PC-3 (cell line): Measurements from ENCODE around the gene TBXA2R. TPM values are rescaled to one million over a fixed set of nuclear protein-coding genes. Genes with fewer than 3 reads are reported as not detected.

ENCODE experiments used
- ATAC-seq: fragments of 200-7000 bp; cut with Tn5 transposase; 2 replicates; pipeline ENCODE4 v1.9.1; 2020; ENCODE audit warnings: mild to moderate bottlenecking, moderate library complexity
- Bru-seq: library from RNA; stranded (reverse); fragments of 400-500 nt; gene quantifications from one replicate; lab custom pipeline; 2021; lab: Mats Ljungman, UMichigan
- BruChase-seq, 2 experiments: library from RNA; stranded (reverse); fragments of 400-500 nt; gene quantifications; one replicate each; lab custom pipeline; 2021; lab: Mats Ljungman, UMichigan
- BruUV-seq: library from RNA; stranded (reverse); fragments of 400-500 nt; replicated peaks from 2 replicates; lab custom pipeline; 2021; lab: Mats Ljungman, UMichigan
- CTCF ChIA-PET: fragments of 300-600 bp; sonication (Branson Sonifier 250); formaldehyde crosslinking; loops from one replicate; lab custom pipeline; 2022; ENCODE audit warnings: antibody characterized with exemption; lab: Charles Lee
- POLR2A ChIA-PET: fragments of 300-600 bp; sonication (Branson Sonifier 250); formaldehyde crosslinking; loops from one replicate; lab custom pipeline; 2022; ENCODE audit warnings: antibody characterized with exemption; ENCODE audit not compliant: unreplicated experiment; lab: Charles Lee
- DNase-seq: peaks from one replicate; pipeline ENCODE4 v3.0.0-alpha.2; 2015
- H2AFZ ChIP-seq: fragments of 300-600 bp; sonication (generic); 2 replicates; pipeline ENCODE4 v1.6.0; 2016; ENCODE audit warnings: antibody characterized with exemption, low read length
- H3F3A ChIP-seq: fragments of 300-600 bp; sonication (generic); one replicate; pipeline ENCODE4 v1.6.0; 2017; ENCODE audit warnings: antibody characterized with exemption, low read length, control low read depth, mild to moderate bottlenecking; ENCODE audit not compliant: unreplicated experiment
- H3K27ac ChIP-seq: fragments of 300-600 bp; sonication (generic); 2 replicates; pipeline ENCODE4 v1.5.1; 2016; ENCODE audit warnings: mild to moderate bottlenecking, low read length
- H3K27me3 ChIP-seq: fragments of 300-600 bp; sonication (generic); 2 replicates; pipeline ENCODE4 v1.6.1; 2016; ENCODE audit warnings: low read length, mixed read lengths
- H3K36me3 ChIP-seq: fragments of 300-600 bp; sonication (generic); 2 replicates; pipeline ENCODE4 v1.6.1; 2016; ENCODE audit warnings: low read depth, mixed run types, low read length, mixed read lengths
- H3K4me1 ChIP-seq: fragments of 300-600 bp; sonication (generic); 2 replicates; pipeline ENCODE4 v1.5.1; 2016; ENCODE audit warnings: low read length; ENCODE audit not compliant: insufficient read depth
- H3K4me2 ChIP-seq: fragments of 300-600 bp; sonication (generic); 2 replicates; pipeline ENCODE4 v1.6.0; 2016; ENCODE audit warnings: low read length
- H3K4me3 ChIP-seq: fragments of 300-600 bp; sonication (generic); 2 replicates; pipeline ENCODE4 v1.5.1; 2016; ENCODE audit warnings: mild to moderate bottlenecking, low read length, mixed read lengths
- H3K79me2 ChIP-seq: fragments of 300-600 bp; sonication (generic); 2 replicates; pipeline ENCODE4 v1.6.1; 2017; ENCODE audit warnings: low read length, mixed read lengths
- H3K9ac ChIP-seq: fragments of 300-600 bp; sonication (generic); 2 replicates; pipeline ENCODE4 v1.6.0; 2016; ENCODE audit warnings: mild to moderate bottlenecking, low read length
- H3K9me2 ChIP-seq: fragments of 300-600 bp; sonication (generic); replicated peaks from 2 replicates; pipeline ENCODE4 v1.6.1; 2016; ENCODE audit warnings: mixed run types, low read length, mixed read lengths
- H3K9me3 ChIP-seq: fragments of 300-600 bp; sonication (generic); 2 replicates; pipeline ENCODE4 v1.6.1; 2016; ENCODE audit warnings: low read length, mixed read lengths
- H4K20me1 ChIP-seq: fragments of 300-600 bp; sonication (generic); 2 replicates; pipeline ENCODE4 v1.6.1; 2016; ENCODE audit warnings: low read length, mixed read lengths
- EZH2 ChIP-seq: fragments of 300-600 bp; sonication (generic); IDR thresholded peaks from one replicate; pipeline ENCODE4 v1.6.1; 2017; ENCODE audit warnings: antibody characterized with exemption, mild to moderate bottlenecking, low read length; ENCODE audit not compliant: unreplicated experiment
- EZH2phosphoT487 ChIP-seq: fragments of 300-600 bp; sonication (generic); IDR thresholded peaks from 2 replicates; pipeline ENCODE4 v1.6.1; 2018; ENCODE audit warnings: mild to moderate bottlenecking, antibody characterized with exemption, low read length, borderline replicate concordance
- intact Hi-C: fragments of 100-400 bp; cut with micrococcal nuclease; formaldehyde crosslinking; loops from 2 replicates; pipeline ENCODE4 v1.9.0; 2023
- long read RNA-seq: library from polyadenylated mRNA; unstranded; transcript quantifications from one replicate; pipeline ENCODE4 v2.0.0, GENCODE V29; 2021; ENCODE audit not compliant: unreplicated experiment
- total RNA-seq: library from RNA; depleted of rRNA; stranded (reverse); fragments of >200 nt; gene quantifications from 2 replicates; pipeline ENCODE4 v1.2.3, GENCODE V29; 2014; rRNA removed
- TF ChIP-seq, protein P1 (sequence below): fragments of 300-600 bp; sonication (generic); conservative IDR thresholded peaks from 2 replicates; pipeline ENCODE4 v1.5.1; 2017; ENCODE audit warnings: antibody characterized with exemption, low read depth, mild to moderate bottlenecking, low read length

TBXA2R gene
- total RNA-seq (0.77 and 1.0 TPM in 2 replicates), Bru-seq, nascent RNA (percentile 24 among the genes with signal in this experiment), BruChase-seq, experiment 1, labeled RNA remaining after a 6-hour chase (percentile 27 among the genes with signal in this experiment), BruChase-seq, experiment 2, labeled RNA remaining after a 2-hour chase (percentile 23 among the genes with signal in this experiment)
- long read RNA-seq, partial matches to known transcripts, result 0 of 4 reads
- long read RNA-seq, other reads (novel, unspliced or antisense), result 0 of 4 reads

DNA sequence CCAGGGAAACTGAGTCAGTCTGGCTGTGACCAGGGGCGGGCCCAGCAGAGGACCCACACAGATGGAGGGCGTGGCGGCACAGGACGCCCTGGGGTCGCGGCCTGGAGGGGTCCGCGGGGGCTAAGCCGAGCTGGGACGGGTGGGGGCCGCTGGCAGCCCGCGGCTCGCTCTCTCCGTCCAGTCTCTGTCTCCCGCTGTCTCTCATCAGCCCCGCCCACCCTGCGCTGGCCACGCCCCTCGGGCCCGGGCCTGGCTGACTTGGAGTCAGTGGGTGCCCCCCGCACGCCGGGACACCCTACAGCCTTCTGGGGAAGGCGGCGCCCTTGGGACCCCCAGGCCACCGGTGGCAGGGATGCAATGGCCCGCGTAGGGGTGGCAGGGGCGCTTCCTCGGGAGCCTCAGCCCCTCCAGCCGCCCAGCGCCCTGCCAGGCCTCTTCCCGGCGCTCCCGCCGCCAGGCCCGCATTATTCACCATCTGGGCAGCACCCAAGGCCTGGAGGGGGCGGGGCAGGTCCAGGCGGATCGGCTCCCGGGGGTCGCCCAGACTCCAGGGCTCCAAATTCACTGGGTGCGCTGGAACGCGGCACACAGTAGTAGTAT is at the start of gene TBXA2R:
TSS of gene TBXA2R (minus strand) at position 186 of the 600 bp plus-strand sequence. CDS start 6,241 bp downstream, outside the sequence.
- Histone ChIP-seq H3K27ac (no peak within 1 kb of the TSS), H3K4me3 (peak within 1 kb of the TSS; percentile 66), H3K4me1 (peaks cover 16% of the 10 kb centered on the region; the same call in 1 of the 2 replicates), H3K9me3 (no peaks in the 10 kb centered on the region), H3F3A (no peaks in the 10 kb centered on the region), H3K4me2 (peak within 1 kb of the TSS; percentile 88), H4K20me1 (no peaks in the 10 kb centered on the region), H3K9me2 (no peaks in the 10 kb centered on the region), H2AFZ (peak within 1 kb of the TSS; percentile 69), H3K36me3 (no peaks in the 10 kb centered on the region), H3K79me2 (no peaks in the 10 kb centered on the region), H3K27me3 (no peaks in the 10 kb centered on the region), H3K9ac (peak within 1 kb of the TSS; percentile 61)
- TF ChIP-seq, protein P1, sequence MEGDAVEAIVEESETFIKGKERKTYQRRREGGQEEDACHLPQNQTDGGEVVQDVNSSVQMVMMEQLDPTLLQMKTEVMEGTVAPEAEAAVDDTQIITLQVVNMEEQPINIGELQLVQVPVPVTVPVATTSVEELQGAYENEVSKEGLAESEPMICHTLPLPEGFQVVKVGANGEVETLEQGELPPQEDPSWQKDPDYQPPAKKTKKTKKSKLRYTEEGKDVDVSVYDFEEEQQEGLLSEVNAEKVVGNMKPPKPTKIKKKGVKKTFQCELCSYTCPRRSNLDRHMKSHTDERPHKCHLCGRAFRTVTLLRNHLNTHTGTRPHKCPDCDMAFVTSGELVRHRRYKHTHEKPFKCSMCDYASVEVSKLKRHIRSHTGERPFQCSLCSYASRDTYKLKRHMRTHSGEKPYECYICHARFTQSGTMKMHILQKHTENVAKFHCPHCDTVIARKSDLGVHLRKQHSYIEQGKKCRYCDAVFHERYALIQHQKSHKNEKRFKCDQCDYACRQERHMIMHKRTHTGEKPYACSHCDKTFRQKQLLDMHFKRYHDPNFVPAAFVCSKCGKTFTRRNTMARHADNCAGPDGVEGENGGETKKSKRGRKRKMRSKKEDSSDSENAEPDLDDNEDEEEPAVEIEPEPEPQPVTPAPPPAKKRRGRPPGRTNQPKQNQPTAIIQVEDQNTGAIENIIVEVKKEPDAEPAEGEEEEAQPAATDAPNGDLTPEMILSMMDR, result no peak
- TF ChIP-seq EZH2 (no peak), EZH2phosphoT487 (no peak)
- no TSS peak for BruUV-seq
- intact Hi-C loops, result no loop called here
- ATAC-seq (peak; percentile 79), DNase-seq (peak; percentile 59)
- ChIA-PET POLR2A (no interaction called here), CTCF (no interaction called here)

DNA sequence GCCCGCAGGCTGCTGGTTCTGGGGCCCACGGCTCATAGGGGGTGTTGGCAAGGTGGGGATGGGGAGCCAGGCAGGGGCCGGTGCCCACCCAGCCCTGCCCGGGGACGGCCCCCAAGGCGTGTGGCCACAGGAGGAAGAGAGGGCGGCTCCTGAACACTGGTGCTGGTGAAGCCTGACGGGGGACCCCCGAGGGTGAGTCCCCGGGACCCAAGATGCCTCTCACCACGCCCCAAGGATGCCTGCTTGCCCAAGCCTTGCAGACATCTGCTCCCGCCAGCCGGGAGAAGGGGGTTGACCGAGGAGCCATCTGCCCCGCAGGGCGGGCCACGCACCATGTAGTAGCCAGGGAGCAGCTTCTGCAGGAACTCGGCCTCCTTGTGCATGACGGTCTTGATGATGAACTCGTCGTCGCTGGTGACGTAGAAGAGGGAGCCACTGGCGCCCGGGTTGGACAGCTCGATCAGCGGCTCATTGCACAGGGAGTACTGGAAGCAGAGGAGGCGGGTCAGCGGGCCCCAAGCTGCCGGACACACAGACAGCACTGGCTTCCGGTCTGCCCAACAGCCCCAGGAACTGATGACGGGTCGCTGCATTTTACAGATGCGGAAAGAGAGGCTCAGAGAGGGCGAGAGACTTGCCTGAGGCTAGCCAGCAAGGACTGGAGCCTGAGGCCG is 49.5 kb upstream of the TBXA2R start:
- no peaks in the 10 kb centered on the region for H3K36me3 ChIP-seq

More for the DNA sequence above, 49.5 kb upstream of the TBXA2R start:
- BruUV-seq, result no TSS peak
- no peaks in the 10 kb centered on the region for H3K9me3 ChIP-seq
- H3K4me2 ChIP-seq, result peak overlapping the region; percentile 19
- no peaks in the 10 kb centered on the region for H3K79me2 ChIP-seq
- H3K9me2 ChIP-seq, result no peaks in the 10 kb centered on the region
- DNase-seq, result peak; percentile 2
- TF ChIP-seq, protein P1, result no peak
- TF ChIP-seq EZH2phosphoT487 (no peak), EZH2 (no peak)
- H2AFZ ChIP-seq, result no peak overlapping the region
- no peaks in the 10 kb centered on the region for H3K27me3 ChIP-seq
- peak overlapping the region; percentile 79; the same call in 1 of the 2 replicates for H3K9ac ChIP-seq
- H3K27ac ChIP-seq, result peak overlapping the region; percentile 84
- H3K4me1 ChIP-seq, result peaks cover 20% of the 10 kb centered on the region
- CTCF ChIA-PET, result no interaction called here
- intact Hi-C loops, result no loop called here
- POLR2A ChIA-PET, result interaction anchor here (0.6 kb wide), 1 partner anchor 27 kb away, joined by 4 read pairs; no protein-coding TSS in a partner anchor
- no peaks in the 10 kb centered on the region for H3F3A ChIP-seq
- no peak overlapping the region for H3K4me3 ChIP-seq
- no peaks in the 10 kb centered on the region for H4K20me1 ChIP-seq
- ATAC-seq, result peak; percentile 53
